ENCODE results near the gene PPARG. TPM values are rescaled to one million over a fixed set of nuclear protein-coding genes. Genes with fewer than 3 reads are reported as not detected.

The PPARG gene
- polyA plus RNA-seq, 2 of the 4 experiments (the other 2 are of a cell fraction) = 38.9 to 43.1 TPM

DNA sequence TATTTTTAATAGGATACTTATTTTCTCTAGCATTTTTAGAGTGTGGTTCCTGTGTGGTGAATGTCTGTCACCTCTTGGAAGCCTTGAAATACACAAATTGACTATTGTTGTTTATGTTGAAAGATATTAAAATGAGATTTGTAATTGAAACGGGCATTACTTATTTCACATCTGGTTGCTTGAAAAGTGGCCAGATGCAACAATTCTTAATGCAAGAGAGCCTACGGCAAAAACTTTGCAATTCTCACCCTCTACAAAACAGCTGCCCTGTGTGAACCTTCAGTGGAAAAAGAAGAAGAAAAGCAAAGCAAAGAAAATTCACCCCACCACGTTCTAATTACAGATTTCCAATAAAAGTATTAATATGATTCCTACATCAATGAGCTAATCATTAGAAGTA is 46.6 kb downstream of the PPARG start:
- H3K4me3 ChIP-seq = no peak overlapping the region
- no peak overlapping the region for H3K27ac ChIP-seq
- WGBS (ENCODE audit: missing lambda C conversion rate) = 93% methylated on average over 3 of the region's 3 CpGs
- H3K4me1 ChIP-seq = peaks cover 16% of the 10 kb centered on the region; the same call in 2 of the 3 replicates
- CTCF ChIA-PET = interaction anchor here (0.9 to 1.5 kb wide), 3 partner anchors 9 to 160 kb away, joined by 3 to 5 read pairs (median 4); no protein-coding TSS in a partner anchor
- TF ChIP-seq, protein P1, sequence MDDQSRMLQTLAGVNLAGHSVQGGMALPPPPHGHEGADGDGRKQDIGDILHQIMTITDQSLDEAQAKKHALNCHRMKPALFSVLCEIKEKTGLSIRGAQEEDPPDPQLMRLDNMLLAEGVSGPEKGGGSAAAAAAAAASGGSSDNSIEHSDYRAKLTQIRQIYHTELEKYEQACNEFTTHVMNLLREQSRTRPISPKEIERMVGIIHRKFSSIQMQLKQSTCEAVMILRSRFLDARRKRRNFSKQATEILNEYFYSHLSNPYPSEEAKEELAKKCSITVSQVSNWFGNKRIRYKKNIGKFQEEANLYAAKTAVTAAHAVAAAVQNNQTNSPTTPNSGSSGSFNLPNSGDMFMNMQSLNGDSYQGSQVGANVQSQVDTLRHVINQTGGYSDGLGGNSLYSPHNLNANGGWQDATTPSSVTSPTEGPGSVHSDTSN (IDR thresholded peaks at IDR 0.05) = no peak
- no peak for TF ChIP-seq EHF (CRISPR knock-in tag; IDR thresholded peaks at IDR 0.05)
- TF ChIP-seq E2F6 (IDR thresholded peaks at IDR 0.05; ENCODE audit: borderline replicate concordance, low read depth) = no peak
- TF ChIP-seq TP53 (CRISPR knock-in tag; IDR thresholded peaks at IDR 0.05) = no peak
- no peak for TF ChIP-seq CHD2 (IDR thresholded peaks at IDR 0.05; ENCODE audit: low read length, partially characterized antibody)
- no peak for TF ChIP-seq ESRRA (IDR thresholded peaks at IDR 0.05; ENCODE audit: borderline replicate concordance, low read length)
- no peak for TF ChIP-seq MAX (IDR thresholded peaks at IDR 0.05)
- TF ChIP-seq RFX5 (IDR thresholded peaks at IDR 0.05) = no peak
- no peak for TF ChIP-seq CBX2 (IDR thresholded peaks at IDR 0.05; ENCODE audit: borderline replicate concordance, low read depth)
- no peak for TF ChIP-seq HOXA7 (CRISPR knock-in tag; IDR thresholded peaks at IDR 0.05)
- no peak for TF ChIP-seq PHF8 (IDR thresholded peaks at IDR 0.05; ENCODE audit: borderline replicate concordance, low read depth)
- TF ChIP-seq ZC3H11A (IDR thresholded peaks at IDR 0.05) = no peak
- TF ChIP-seq MAZ (IDR thresholded peaks at IDR 0.05; ENCODE audit: borderline replicate concordance, low read depth, low read length) = no peak
- TF ChIP-seq CTCF (IDR thresholded peaks at IDR 0.05) = no peak
- TF ChIP-seq ZNF302 (CRISPR knock-in tag; IDR thresholded peaks at IDR 0.05) = no peak
- no peak for TF ChIP-seq FOXS1 (CRISPR knock-in tag; IDR thresholded peaks at IDR 0.05)
- TF ChIP-seq SMC3 (IDR thresholded peaks at IDR 0.05) = no peak
- no peak for TF ChIP-seq ELK1 (IDR thresholded peaks at IDR 0.05; ENCODE audit: low read depth, low read length)
- FAIRE-seq (no peak), DNase-seq (ENCODE audit: low read depth in 1 of 2, low spot score in 1 of 2) (no peak), ATAC-seq (no peak)
- H3K4me2 ChIP-seq = no peak overlapping the region
- POLR2A ChIA-PET = no interaction called here
- H3K9me3 ChIP-seq = no peaks in the 10 kb centered on the region

DNA sequence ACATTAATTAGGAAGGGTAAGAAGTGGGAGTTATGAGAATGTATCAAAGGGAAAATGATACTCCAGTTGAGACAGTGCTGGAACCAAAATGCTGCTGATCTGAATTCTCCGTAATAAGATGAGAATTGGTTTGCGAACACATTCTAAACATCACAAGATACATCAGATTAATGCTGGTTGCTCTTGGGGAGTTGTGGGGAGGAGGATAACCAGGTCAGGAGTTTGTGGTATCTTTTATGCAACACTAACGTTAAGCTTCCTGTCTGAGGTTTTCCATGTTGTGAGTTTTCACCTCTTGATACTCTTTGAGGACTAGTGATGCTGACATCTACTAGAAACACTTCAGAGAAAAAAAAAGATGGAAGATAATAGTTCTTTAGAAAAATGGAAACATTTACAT is 47.2 kb downstream of the PPARG start:
- ATAC-seq = no peak
- Histone ChIP-seq H3K4me2 (no peak overlapping the region), H3K4me3 (no peak overlapping the region), H3K9me3 (no peaks in the 10 kb centered on the region), H3K27ac (no peak overlapping the region), H3K4me1 (peaks cover 16% of the 10 kb centered on the region; the same call in 2 of the 3 replicates)
- WGBS (ENCODE audit: missing lambda C conversion rate) = 94% methylated on average over 3 of the region's 3 CpGs
- DNase-seq (ENCODE audit: low read depth in 1 of 2, low spot score in 1 of 2) = no peak
- ChIA-PET CTCF (interaction anchor here (0.8 to 1.0 kb wide), 2 partner anchors 144 to 196 kb away, joined by 3 to 4 read pairs; no protein-coding TSS in a partner anchor), POLR2A (interaction anchor here (0.7 kb wide), 1 partner anchor 148 kb away, joined by 3 read pairs; the partner anchor contains the start of gene TSEN2)
- no peak for TF ChIP-seq EHMT2 (IDR thresholded peaks at IDR 0.05; ENCODE audit: low read depth)
- TF ChIP-seq ZC3H11A (IDR thresholded peaks at IDR 0.05) = no peak
- no peak for TF ChIP-seq ZNF302 (CRISPR knock-in tag; IDR thresholded peaks at IDR 0.05)
- no peak for TF ChIP-seq E2F6 (IDR thresholded peaks at IDR 0.05; ENCODE audit: borderline replicate concordance, low read depth)
- TF ChIP-seq CBX8 (IDR thresholded peaks at IDR 0.05) = no peak
- TF ChIP-seq HDAC2 (IDR thresholded peaks at IDR 0.05) = no peak
- no peak for TF ChIP-seq EHF (CRISPR knock-in tag; IDR thresholded peaks at IDR 0.05)
- no peak for TF ChIP-seq ELK1 (IDR thresholded peaks at IDR 0.05; ENCODE audit: low read depth, low read length)
- no peak for TF ChIP-seq BCL3 (IDR thresholded peaks at IDR 0.05)
- FAIRE-seq = no peak
